Stomach (tissue), 4 donors: ENCODE results near the gene PLEKHM3.

Experiments
- POLR2A ChIP-seq, 4 donors: fragments of 450-650 bp; IDR thresholded peaks; one replicate each; pipeline ENCODE4 v1.6.1; 2016; ENCODE audit warnings: antibody characterized with exemption in 4 of 4, control low read depth in 2 of 4, mild to moderate bottlenecking in 1 of 4, moderate library complexity in 1 of 4
- TF ChIP-seq, protein P1 (sequence below), 7 experiments: fragments of 450-650 bp in 4 of 7; fragments of 200-600 bp in 3 of 7; sonication (generic) in 3 of 7; IDR thresholded peaks; one replicate each; pipeline ENCODE4 v1.5.1; 2016 to 2019; ENCODE audit warnings: antibody characterized with exemption in 7 of 7, control low read depth in 2 of 7, mild to moderate bottlenecking in 1 of 7

GRCh38 chr2:207796585-207797350 is 228.6 kb downstream of the PLEKHM3 start:
- TF ChIP-seq, protein P1, sequence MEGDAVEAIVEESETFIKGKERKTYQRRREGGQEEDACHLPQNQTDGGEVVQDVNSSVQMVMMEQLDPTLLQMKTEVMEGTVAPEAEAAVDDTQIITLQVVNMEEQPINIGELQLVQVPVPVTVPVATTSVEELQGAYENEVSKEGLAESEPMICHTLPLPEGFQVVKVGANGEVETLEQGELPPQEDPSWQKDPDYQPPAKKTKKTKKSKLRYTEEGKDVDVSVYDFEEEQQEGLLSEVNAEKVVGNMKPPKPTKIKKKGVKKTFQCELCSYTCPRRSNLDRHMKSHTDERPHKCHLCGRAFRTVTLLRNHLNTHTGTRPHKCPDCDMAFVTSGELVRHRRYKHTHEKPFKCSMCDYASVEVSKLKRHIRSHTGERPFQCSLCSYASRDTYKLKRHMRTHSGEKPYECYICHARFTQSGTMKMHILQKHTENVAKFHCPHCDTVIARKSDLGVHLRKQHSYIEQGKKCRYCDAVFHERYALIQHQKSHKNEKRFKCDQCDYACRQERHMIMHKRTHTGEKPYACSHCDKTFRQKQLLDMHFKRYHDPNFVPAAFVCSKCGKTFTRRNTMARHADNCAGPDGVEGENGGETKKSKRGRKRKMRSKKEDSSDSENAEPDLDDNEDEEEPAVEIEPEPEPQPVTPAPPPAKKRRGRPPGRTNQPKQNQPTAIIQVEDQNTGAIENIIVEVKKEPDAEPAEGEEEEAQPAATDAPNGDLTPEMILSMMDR (IDR thresholded peaks at IDR 0.05): no peak
- TF ChIP-seq POLR2A (IDR thresholded peaks at IDR 0.05): no peak
